T47D (cell line): ENCODE measurements around the gene ASCL5.
A peak's percentile ranks its signal among the peaks of the same experiment; 100 is the strongest.

Experiments
- DNase-seq, 2 experiments: peaks; one replicate each; pipeline versions ENCODE4 v3.0.0 to v3.0.0-alpha.2; 2011 to 2012; ENCODE audit warnings: low read depth in 1 of 2, low spot score in 1 of 2
- JUND ChIP-seq: IDR thresholded peaks from 2 replicates; pipeline ENCODE4 v1.6.1; 2012; ENCODE audit warnings: low read depth
- in situ Hi-C: cut with HindIII; loops from 2 replicates; pipeline ENCODE4 v1.10.0; 2016; ENCODE audit warnings: low sequenced_read_pairs, low pct_unique_long_range_greater_than_20kb

The ASCL5 gene

GRCh38 chr1:201126832-201127754, at the start of gene ASCL5:
TSS of gene ASCL5 (minus strand) at chr1:201127184. CDS start at chr1:201115372, 11,812 bp downstream.
- in situ Hi-C loops: no loop called here
- no peak for DNase-seq
- TF ChIP-seq JUND: no peak

GRCh38 chr1:201175820-201176500, 49.0 kb upstream of the ASCL5 start:
- TF ChIP-seq JUND: no peak
- in situ Hi-C loops: no loop called here
- no peak for DNase-seq

GRCh38 chr1:201173736-201174135, 46.8 kb upstream of the ASCL5 start:
- TF ChIP-seq JUND: no peak
- in situ Hi-C loops: no loop called here
- peak in 1 of 2 experiments; percentile 68 for DNase-seq

GRCh38 chr1:201172999-201173610, 46.1 kb upstream of the ASCL5 start:
- in situ Hi-C loops: no loop called here
- DNase-seq: no peak
- no peak for TF ChIP-seq JUND

GRCh38 chr1:201172326-201172725, 45.3 kb upstream of the ASCL5 start:
- in situ Hi-C loops: no loop called here
- DNase-seq: no peak

GRCh38 chr1:201171063-201172036, 44.4 kb upstream of the ASCL5 start:
- DNase-seq: no peak
- TF ChIP-seq JUND: no peak
- in situ Hi-C loops: no loop called here

More at GRCh38 chr1:201172326-201172725, 45.3 kb upstream of the ASCL5 start:
- TF ChIP-seq JUND: no peak

GRCh38 chr1:201170533-201171062, 43.6 kb upstream of the ASCL5 start:
- peak; percentile 95 to 100 for DNase-seq
- in situ Hi-C loops: no loop called here
- no peak for TF ChIP-seq JUND

GRCh38 chr1:201169971-201170532, 43.1 kb upstream of the ASCL5 start:
- DNase-seq: no peak
- in situ Hi-C loops: no loop called here
- TF ChIP-seq JUND: no peak

- in situ Hi-C loops: no loop called here
These were observed 42.2 kb upstream of the ASCL5 start for GRCh38 chr1:201169203-201169602.

GRCh38 chr1:201167041-201167991, 40.3 kb upstream of the ASCL5 start:
- no peak for TF ChIP-seq JUND
- in situ Hi-C loops: no loop called here
- peak in 1 of 2 experiments; percentile 63 for DNase-seq

More at GRCh38 chr1:201169203-201169602, 42.2 kb upstream of the ASCL5 start:
- DNase-seq: no peak
- TF ChIP-seq JUND: no peak
